Measurements from ENCODE around the gene KIAA1958.
"Not testable (repeated sequence)": the region's sequence is repeated elsewhere in the genome, so short reads cannot be mapped to it uniquely, and the experiment has no call there.

DNA sequence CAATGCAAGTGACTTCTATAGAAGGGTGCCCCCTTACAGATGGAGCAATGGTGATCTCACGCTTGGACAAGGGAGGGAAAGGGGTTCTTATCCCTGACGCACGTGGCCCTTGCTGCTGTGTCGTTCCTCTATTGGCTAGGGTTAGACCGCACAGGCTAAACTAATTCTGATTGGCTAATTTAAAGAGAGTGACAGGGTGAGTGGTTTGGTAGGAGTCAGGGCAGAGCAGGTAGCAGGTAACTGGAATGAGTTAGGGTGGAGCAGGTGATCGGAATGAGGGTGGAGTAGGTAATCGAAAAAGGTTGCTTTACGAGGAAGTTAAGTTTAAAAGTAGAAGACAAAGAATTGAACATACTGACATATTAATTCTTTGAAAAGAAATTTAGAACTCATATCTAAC, 105.2 kb downstream of the KIAA1958 start:
- TF ChIP-seq, protein P1, sequence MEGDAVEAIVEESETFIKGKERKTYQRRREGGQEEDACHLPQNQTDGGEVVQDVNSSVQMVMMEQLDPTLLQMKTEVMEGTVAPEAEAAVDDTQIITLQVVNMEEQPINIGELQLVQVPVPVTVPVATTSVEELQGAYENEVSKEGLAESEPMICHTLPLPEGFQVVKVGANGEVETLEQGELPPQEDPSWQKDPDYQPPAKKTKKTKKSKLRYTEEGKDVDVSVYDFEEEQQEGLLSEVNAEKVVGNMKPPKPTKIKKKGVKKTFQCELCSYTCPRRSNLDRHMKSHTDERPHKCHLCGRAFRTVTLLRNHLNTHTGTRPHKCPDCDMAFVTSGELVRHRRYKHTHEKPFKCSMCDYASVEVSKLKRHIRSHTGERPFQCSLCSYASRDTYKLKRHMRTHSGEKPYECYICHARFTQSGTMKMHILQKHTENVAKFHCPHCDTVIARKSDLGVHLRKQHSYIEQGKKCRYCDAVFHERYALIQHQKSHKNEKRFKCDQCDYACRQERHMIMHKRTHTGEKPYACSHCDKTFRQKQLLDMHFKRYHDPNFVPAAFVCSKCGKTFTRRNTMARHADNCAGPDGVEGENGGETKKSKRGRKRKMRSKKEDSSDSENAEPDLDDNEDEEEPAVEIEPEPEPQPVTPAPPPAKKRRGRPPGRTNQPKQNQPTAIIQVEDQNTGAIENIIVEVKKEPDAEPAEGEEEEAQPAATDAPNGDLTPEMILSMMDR (conservative IDR thresholded peaks at IDR 0.05; ENCODE audit: low read depth, low read length) = not testable (repeated sequence)
- not testable (repeated sequence) for TF ChIP-seq EZH2 (IDR thresholded peaks at IDR 0.05; ENCODE audit: low read length, unreplicated experiment)
